ENCODE results near the gene RNASE4.

GRCh38 chr14:20676072-20676471, 8.3 kb upstream of the RNASE4 start:
- TF ChIP-seq CTCF (IDR thresholded peaks at IDR 0.05; ENCODE audit: insufficient read depth, low read depth, low read length) (no peak), EZH2 (IDR thresholded peaks at IDR 0.05; ENCODE audit: insufficient read depth, low read length) (no peak)

All from astrocyte (in vitro differentiated cells and primary cell).